ENCODE results near the gene RFX1. TPM values are rescaled to one million over a fixed set of nuclear protein-coding genes. Genes with fewer than 3 reads are reported as not detected.
"Not testable (repeated sequence)": the region's sequence is repeated elsewhere in the genome, so short reads cannot be mapped to it uniquely, and the experiment has no call there.

RFX1 gene
- total RNA-seq, 4 donors from 2014 or later, result 6.8 to 13.2 (median 10.1) TPM

DNA sequence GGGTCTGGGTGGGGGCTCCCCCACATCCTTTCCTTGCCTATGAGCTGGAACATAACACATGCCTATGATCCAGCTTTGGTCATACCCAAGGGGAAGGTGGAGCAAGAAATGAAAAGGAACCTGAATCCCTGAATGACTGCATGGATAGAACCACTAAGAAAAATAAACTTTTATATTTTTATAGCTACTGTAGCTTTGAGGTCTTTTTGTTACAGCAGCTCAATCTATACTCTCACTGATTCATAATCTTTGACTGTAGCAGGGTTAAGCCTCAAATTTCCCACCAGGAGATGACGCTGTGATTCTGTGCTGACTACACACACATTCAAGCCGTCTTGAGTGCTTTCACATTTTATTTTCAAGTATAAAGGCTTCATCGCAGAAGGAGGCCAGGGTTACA, 46.9 kb upstream of the RFX1 start:
- H3K27me3 ChIP-seq, result no peaks in the 10 kb centered on the region
- WGBS, result 91% methylated on average over 3 of the region's 3 CpGs
- no peak overlapping the region for H3K4me3 ChIP-seq
- DNase-seq (ENCODE audit: low spot score in 2 of 2), result no peak
- H3K27ac ChIP-seq, result no peak overlapping the region
- peaks cover 11% of the 10 kb centered on the region for H3K4me1 ChIP-seq
- no peaks in the 10 kb centered on the region for H3K36me3 ChIP-seq
- H3K9me3 ChIP-seq, result no peaks in the 10 kb centered on the region
- no peak for TF ChIP-seq POLR2AphosphoS5 (IDR thresholded peaks at IDR 0.05)
- TF ChIP-seq EP300 (IDR thresholded peaks at IDR 0.05), result no peak
- TF ChIP-seq POLR2A (IDR thresholded peaks at IDR 0.05), result no peak
- TF ChIP-seq, protein P1, sequence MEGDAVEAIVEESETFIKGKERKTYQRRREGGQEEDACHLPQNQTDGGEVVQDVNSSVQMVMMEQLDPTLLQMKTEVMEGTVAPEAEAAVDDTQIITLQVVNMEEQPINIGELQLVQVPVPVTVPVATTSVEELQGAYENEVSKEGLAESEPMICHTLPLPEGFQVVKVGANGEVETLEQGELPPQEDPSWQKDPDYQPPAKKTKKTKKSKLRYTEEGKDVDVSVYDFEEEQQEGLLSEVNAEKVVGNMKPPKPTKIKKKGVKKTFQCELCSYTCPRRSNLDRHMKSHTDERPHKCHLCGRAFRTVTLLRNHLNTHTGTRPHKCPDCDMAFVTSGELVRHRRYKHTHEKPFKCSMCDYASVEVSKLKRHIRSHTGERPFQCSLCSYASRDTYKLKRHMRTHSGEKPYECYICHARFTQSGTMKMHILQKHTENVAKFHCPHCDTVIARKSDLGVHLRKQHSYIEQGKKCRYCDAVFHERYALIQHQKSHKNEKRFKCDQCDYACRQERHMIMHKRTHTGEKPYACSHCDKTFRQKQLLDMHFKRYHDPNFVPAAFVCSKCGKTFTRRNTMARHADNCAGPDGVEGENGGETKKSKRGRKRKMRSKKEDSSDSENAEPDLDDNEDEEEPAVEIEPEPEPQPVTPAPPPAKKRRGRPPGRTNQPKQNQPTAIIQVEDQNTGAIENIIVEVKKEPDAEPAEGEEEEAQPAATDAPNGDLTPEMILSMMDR (IDR thresholded peaks at IDR 0.05), result no peak

DNA sequence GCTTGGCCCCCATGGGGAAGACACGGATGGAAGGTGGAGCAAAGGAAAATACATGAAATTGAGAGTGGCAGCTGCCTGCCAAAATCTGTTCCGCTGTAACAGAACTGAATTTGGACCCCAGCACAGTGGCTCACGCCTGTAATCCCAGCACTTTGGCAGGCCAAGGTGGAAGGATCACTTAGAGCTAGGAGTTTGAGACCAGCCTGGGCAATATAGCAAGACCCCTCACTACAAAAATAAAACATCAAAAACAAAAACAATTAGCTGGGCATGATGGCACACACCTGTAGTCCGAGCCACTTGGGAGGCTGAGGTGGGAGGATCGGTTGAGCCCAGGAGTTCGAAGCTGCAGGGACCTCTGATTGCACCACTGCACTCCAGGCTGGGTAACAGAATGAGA, 46.4 kb upstream of the RFX1 start:
- no peak for DNase-seq (ENCODE audit: low spot score in 2 of 2)
- Histone ChIP-seq H3K27me3 (no peaks in the 10 kb centered on the region), H3K4me3 (no peak overlapping the region), H3K27ac (no peak overlapping the region), H3K4me1 (peaks cover 5% of the 10 kb centered on the region), H3K36me3 (no peaks in the 10 kb centered on the region), H3K9me3 (no peaks in the 10 kb centered on the region)
- WGBS, result 93% methylated on average over 6 of the region's 6 CpGs
- TF ChIP-seq POLR2A (IDR thresholded peaks at IDR 0.05), result no peak
- TF ChIP-seq EP300 (IDR thresholded peaks at IDR 0.05), result no peak

DNA sequence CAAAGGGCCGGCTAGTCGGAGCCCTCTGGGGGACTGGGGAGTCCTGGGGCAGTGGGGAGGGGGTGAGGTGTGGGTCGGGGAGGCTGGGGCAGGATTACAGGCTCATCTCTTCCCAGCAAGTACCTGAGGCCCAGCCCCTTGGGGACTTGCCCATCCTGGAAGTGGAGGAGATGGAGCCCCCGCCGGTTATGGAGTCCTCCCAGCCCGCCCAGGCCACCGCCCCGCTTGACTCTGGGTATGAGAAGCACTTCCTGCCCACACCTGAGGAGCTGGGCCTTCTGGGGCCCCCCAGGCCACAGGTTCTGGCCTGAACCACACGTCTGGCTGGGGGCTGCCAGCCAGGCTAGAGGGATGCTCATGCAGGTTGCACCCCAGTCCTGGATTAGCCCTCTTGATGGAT, 45.9 kb upstream of the RFX1 start:
- Histone ChIP-seq H3K27ac (no peak overlapping the region), H3K27me3 (no peaks in the 10 kb centered on the region), H3K4me1 (peaks cover under 1% of the 10 kb centered on the region), H3K36me3 (no peaks in the 10 kb centered on the region), H3K4me3 (no peak overlapping the region), H3K9me3 (no peaks in the 10 kb centered on the region)
- TF ChIP-seq POLR2AphosphoS5 (IDR thresholded peaks at IDR 0.05) (no peak), POLR2A (IDR thresholded peaks at IDR 0.05) (no peak)
- TF ChIP-seq, protein P1 (IDR thresholded peaks at IDR 0.05), result no peak
- 69% methylated on average over 2 of the region's 9 CpGs for WGBS
- DNase-seq (ENCODE audit: low spot score in 2 of 2), result no peak

DNA sequence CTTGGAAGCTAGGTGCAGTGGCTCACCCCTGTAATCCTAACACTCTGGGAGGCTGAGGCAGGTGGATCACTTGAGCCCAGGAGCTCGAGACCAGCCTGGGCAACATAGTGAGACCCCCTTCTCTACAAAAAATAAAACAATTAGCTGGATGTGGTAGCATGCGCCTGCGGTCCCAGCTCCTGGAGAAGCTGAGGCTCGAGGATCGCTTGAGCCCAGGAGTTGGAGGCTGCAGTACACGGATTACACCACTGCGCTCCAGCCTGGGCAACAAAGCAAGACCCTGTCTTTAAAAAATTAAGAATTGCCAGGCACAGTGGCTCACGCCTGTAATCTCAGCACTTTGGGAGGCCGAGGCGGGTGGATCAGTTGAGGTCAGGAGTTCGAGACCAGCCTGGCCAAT, 44.8 kb upstream of the RFX1 start:
- DNase-seq (ENCODE audit: low spot score in 2 of 2); H3K9me3 ChIP-seq; H3K27ac ChIP-seq; H3K4me1 ChIP-seq; H3K27me3 ChIP-seq; H3K36me3 ChIP-seq; H3K4me3 ChIP-seq: not testable (repeated sequence)
- WGBS, result 88% methylated on average over 11 of the region's 11 CpGs

DNA sequence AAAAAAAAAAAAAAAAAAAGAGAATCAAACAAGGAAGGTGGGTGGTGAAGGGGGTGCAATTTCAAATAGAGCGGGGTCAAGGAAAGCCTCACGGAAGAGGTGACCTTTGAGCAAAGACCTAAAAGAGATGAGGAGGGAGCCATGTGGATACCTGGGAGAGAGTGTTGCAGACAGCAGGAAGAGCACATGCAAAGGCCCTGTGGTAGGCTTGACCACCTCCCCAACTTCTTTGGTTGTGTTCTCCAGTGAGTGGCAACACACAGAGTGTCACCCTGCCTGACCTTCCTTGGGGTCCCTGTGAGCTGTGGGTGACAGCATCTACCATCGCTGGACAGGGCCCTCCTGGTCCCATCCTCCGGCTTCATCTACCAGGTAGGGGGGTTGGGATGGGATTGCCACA, 44.4 kb upstream of the RFX1 start:
- no peak for DNase-seq (ENCODE audit: low spot score in 2 of 2)
- no peak for TF ChIP-seq POLR2A (IDR thresholded peaks at IDR 0.05)
- TF ChIP-seq, protein P1 (IDR thresholded peaks at IDR 0.05), result no peak
- no peak for TF ChIP-seq EP300 (IDR thresholded peaks at IDR 0.05)
- TF ChIP-seq POLR2AphosphoS5 (IDR thresholded peaks at IDR 0.05), result no peak
- H3K9me3 ChIP-seq, result no peaks in the 10 kb centered on the region
- H3K4me3 ChIP-seq, result no peak overlapping the region
- H3K27ac ChIP-seq, result no peak overlapping the region
- WGBS, result 98% methylated on average over 3 of the region's 4 CpGs
- H3K27me3 ChIP-seq, result no peaks in the 10 kb centered on the region
- no peaks in the 10 kb centered on the region for H3K4me1 ChIP-seq
- no peaks in the 10 kb centered on the region for H3K36me3 ChIP-seq

DNA sequence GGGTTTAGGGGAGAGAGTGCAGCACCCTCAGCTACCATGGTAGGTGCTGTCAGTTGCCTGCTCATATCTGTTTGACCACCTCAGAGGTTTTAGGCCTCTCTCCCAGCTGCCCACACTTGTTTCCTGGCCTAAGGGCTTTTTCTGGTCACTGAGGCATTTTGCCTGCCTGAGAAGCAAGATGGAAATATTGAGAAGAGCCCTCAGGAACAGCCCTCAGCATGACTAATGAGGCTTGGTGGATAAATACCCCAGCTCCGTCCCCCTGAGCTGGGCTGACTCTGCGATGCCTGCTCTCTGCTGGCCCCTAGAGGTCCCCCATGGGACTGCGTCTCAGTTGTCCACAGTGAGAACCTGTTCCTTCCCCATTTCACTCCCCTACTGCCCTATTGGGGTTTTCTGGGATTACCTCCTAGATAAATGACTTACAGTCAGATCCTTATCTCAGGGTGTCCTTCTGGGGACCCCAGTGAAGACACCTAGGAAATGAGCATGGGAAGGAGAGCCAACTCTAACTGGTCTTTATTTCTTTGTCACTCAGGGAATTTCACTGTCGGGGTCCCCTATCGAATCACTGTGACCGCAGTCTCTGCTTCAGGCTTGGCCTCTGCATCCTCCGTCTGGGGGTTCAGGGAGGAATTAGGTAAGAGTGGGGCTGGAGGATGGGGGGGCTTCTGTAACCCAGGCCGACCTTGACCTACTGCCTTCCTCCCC, 42.5 kb upstream of the RFX1 start:
- 83% methylated on average over 8 of the region's 8 CpGs for WGBS
- Histone ChIP-seq H3K4me1 (no peaks in the 10 kb centered on the region), H3K27ac (no peak overlapping the region), H3K36me3 (no peaks in the 10 kb centered on the region), H3K4me3 (no peak overlapping the region), H3K9me3 (no peaks in the 10 kb centered on the region), H3K27me3 (no peaks in the 10 kb centered on the region)
- TF ChIP-seq, protein P1 (IDR thresholded peaks at IDR 0.05), result peak; percentile 50 to 91
- TF ChIP-seq POLR2A (IDR thresholded peaks at IDR 0.05), result no peak
- no peak for DNase-seq (ENCODE audit: low spot score in 2 of 2)

DNA sequence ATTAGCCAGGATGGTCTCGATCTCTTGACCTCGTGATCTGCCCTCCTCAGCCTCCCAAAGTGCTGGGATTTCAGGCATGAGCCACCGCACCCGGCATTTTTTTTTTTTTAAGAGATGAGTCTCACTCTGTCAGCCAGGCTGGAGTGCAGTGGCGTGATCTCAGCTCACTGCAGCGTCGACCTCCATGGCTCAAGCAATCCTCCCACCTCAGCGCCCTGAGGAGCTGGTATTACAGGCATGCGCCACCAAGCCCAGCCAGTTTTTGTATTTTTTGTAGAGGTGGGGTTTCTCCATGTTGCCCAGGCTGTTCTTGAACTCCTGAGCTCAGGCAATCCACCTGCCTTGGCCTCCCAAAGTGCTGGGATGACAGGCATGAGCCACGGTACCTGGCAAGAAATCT, 41.7 kb upstream of the RFX1 start:
- not testable (repeated sequence) for H3K4me1 ChIP-seq; H3K4me3 ChIP-seq; H3K9me3 ChIP-seq; H3K27ac ChIP-seq; DNase-seq (ENCODE audit: low spot score in 2 of 2); H3K36me3 ChIP-seq; H3K27me3 ChIP-seq
- WGBS, result 93% methylated on average over 10 of the region's 10 CpGs

Data from suprapubic skin (tissue), 4 donors.